ENCODE measurements around the gene RPS6KA5. TPM values are rescaled to one million over a fixed set of nuclear protein-coding genes. Genes with fewer than 3 reads are reported as not detected.

RPS6KA5 gene
- total and polyA plus RNA-seq, 9 of the 15 experiments (the other 6 are each of a cell fraction or from before 2014, with no cell fraction given) = 0.88 to 7.7 (median 4.7) TPM

- 69% methylated on average over 5 of the region's 6 CpGs for WGBS (ENCODE audit: insufficient coverage, low coverage, missing lambda C conversion rate)
- no peaks in the 10 kb centered on the region for H3K36me3 ChIP-seq (ENCODE audit: control insufficient read depth, insufficient read depth, low read length)
- H3K9ac ChIP-seq (ENCODE audit: insufficient read depth in 1 of 2, low read depth in 2 of 2, low read length in 2 of 2) = no peak overlapping the region
- no peak overlapping the region for H3K4me3 ChIP-seq
- ChIA-PET CTCF (ENCODE audit: low intra/inter-chr PET ratio) (no interaction called here), POLR2A (no interaction called here)
- no peaks in the 10 kb centered on the region for H3K9me1 ChIP-seq (ENCODE audit: control insufficient read depth, insufficient read depth, low read length)
- H2AFZ ChIP-seq (ENCODE audit: low read depth, low read length) = no peak overlapping the region
- no peak for ATAC-seq
- no peak for TF ChIP-seq PYGO2 (tag; IDR thresholded peaks at IDR 0.05)
- no peak for TF ChIP-seq AFF4 (CRISPR knock-in tag; IDR thresholded peaks at IDR 0.05)
- TF ChIP-seq HNRNPL (IDR thresholded peaks at IDR 0.05; ENCODE audit: low read depth, low read length) = no peak
- no peak for TF ChIP-seq ZBTB26 (CRISPR knock-in tag; IDR thresholded peaks at IDR 0.05)
- TF ChIP-seq GATAD2A (IDR thresholded peaks at IDR 0.05) = no peak
- no peaks in the 10 kb centered on the region for H3K4me1 ChIP-seq (replicated peaks in 1 of 2; ENCODE audit: control insufficient read depth in 2 of 2, insufficient read depth in 2 of 2, low read length in 2 of 2)
- no peak overlapping the region for H3K4me2 ChIP-seq (ENCODE audit: insufficient read depth, low read length)
- in situ Hi-C loops (cut with MboI) (no loop called here), intact Hi-C loops (cut with micrococcal nuclease) (no loop called here)
- no TSS peak for BruUV-seq (replicated peaks)
- no peaks in the 10 kb centered on the region for H3K79me2 ChIP-seq (ENCODE audit: control insufficient read depth, insufficient read depth, low read length)
- no peaks in the 10 kb centered on the region for H3K27me3 ChIP-seq (ENCODE audit: control insufficient read depth in 2 of 2, insufficient read depth in 2 of 2, low read length in 2 of 2)
- FAIRE-seq = no peak
- no peaks in the 10 kb centered on the region for H3K9me3 ChIP-seq (replicated peaks; ENCODE audit: control insufficient read depth, insufficient read depth, low read depth, low read length)
- H3K27ac ChIP-seq (ENCODE audit: extremely low read depth, low read depth, low read length) = no peak overlapping the region
- no peaks in the 10 kb centered on the region for H4K20me1 ChIP-seq (replicated peaks; ENCODE audit: control insufficient read depth, insufficient read depth, low read length)
- no peak for DNase-seq (ENCODE audit: extremely low read depth in 1 of 4, low spot score in 3 of 4)
Observed at GRCh38 chr14:91080071-91080470, 19.6 kb upstream of the RPS6KA5 start.
